AG10803 (cell line): ENCODE results near the gene EGR2.

Experiments
- DNase-seq: peaks from one replicate; pipeline ENCODE4 v3.0.0; 2010; ENCODE audit warnings: low read depth
- H3K4me3 ChIP-seq: 2 replicates; pipeline ENCODE4 v1.5.1; 2011; ENCODE audit warnings: mild to moderate bottlenecking, low read length, control low read depth
- TF ChIP-seq, protein P1 (sequence below): conservative IDR thresholded peaks from 2 replicates; pipeline ENCODE4 v1.5.1; 2011; ENCODE audit warnings: mild to moderate bottlenecking, low read length, control low read depth, inconsistent platforms

Gene EGR2

DNA sequence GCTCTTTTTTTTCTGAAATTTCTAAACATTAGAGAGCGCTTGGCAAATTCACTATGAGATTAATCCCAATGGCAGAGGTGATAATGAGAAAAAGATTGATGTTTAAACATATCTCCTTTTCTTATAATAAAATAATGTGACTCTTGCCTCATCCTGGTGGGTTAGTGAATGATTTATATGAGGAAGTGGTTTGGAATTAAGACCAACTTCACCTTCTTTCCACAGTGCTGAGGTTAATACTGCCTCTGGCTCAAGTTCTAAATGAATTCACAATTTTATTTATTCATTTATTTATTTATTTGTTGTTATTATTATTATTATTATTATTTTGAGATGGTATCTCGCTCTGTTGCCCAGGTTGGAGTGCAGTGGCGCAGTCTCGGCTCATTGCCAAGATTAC lies 52.2 kb downstream of the EGR2 start:
- H3K4me3 ChIP-seq, result no peak overlapping the region

DNA sequence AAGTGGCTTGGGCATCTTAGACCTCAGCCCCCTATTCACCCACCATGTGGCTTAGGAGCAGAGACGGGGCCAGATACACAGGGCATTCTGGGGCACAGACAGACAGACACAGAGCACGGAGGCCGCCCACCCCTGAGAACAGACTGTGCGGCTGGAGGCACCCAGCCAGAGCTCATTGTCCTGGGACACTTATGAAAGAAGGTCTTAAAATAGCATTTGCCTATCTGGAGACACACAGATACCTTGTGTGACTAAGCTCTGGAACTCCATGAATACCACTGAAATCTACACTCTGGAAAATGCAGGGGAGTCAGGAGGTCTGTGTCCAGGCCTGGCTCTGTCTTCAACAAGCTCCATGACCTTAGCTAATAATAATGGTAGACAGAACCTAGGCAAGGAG lies 53.0 kb downstream of the EGR2 start:
- DNase-seq, result no peak
- TF ChIP-seq, protein P1, sequence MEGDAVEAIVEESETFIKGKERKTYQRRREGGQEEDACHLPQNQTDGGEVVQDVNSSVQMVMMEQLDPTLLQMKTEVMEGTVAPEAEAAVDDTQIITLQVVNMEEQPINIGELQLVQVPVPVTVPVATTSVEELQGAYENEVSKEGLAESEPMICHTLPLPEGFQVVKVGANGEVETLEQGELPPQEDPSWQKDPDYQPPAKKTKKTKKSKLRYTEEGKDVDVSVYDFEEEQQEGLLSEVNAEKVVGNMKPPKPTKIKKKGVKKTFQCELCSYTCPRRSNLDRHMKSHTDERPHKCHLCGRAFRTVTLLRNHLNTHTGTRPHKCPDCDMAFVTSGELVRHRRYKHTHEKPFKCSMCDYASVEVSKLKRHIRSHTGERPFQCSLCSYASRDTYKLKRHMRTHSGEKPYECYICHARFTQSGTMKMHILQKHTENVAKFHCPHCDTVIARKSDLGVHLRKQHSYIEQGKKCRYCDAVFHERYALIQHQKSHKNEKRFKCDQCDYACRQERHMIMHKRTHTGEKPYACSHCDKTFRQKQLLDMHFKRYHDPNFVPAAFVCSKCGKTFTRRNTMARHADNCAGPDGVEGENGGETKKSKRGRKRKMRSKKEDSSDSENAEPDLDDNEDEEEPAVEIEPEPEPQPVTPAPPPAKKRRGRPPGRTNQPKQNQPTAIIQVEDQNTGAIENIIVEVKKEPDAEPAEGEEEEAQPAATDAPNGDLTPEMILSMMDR, result no peak
- no peak overlapping the region for H3K4me3 ChIP-seq

More for the DNA sequence above, 52.2 kb downstream of the EGR2 start:
- DNase-seq, result no peak
- TF ChIP-seq, protein P1, result no peak
